Colon (tissue), 2 donors: ENCODE results near the gene ABCG1.
"Not testable (repeated sequence)": the region's sequence is repeated elsewhere in the genome, so short reads cannot be mapped to it uniquely, and the experiment has no call there.

Experiments used
- FAIRE-seq: peaks from 2 replicates; lab custom pipeline; 2012; peaks lifted over from hg19 to GRCh38; lab: Jason Lieb, UNC
- donor health status: control.
- donor health status: control.

The ABCG1 gene

GRCh38 chr21:42218836-42219605, at the start of gene ABCG1:
TSS of gene ABCG1 (plus strand) at chr21:42219140. CDS start at chr21:42219263, 123 bp downstream.
- FAIRE-seq = no peak

- FAIRE-seq = peak; percentile 76
Observed at GRCh38 chr21:42169758-42170157, 49.2 kb upstream of the ABCG1 start.

GRCh38 chr21:42171091-42172053, 47.6 kb upstream of the ABCG1 start:
- no peak for FAIRE-seq

- FAIRE-seq = no peak
Observed at GRCh38 chr21:42172596-42173483, 46.1 kb upstream of the ABCG1 start.

GRCh38 chr21:42174173-42174572, 44.8 kb upstream of the ABCG1 start:
- no peak for FAIRE-seq

GRCh38 chr21:42175110-42175710, 43.7 kb upstream of the ABCG1 start:
- no peak for FAIRE-seq

- FAIRE-seq = no peak
Observed at GRCh38 chr21:42176859-42177258, 42.1 kb upstream of the ABCG1 start.

GRCh38 chr21:42179316-42179715, 39.6 kb upstream of the ABCG1 start:
- FAIRE-seq = no peak

GRCh38 chr21:42180001-42180400, 38.9 kb upstream of the ABCG1 start:
- FAIRE-seq = not testable (repeated sequence)

- no peak for FAIRE-seq
Observed at GRCh38 chr21:42182713-42183371, 36.1 kb upstream of the ABCG1 start.

GRCh38 chr21:42183374-42184266, 35.3 kb upstream of the ABCG1 start:
- no peak for FAIRE-seq

- no peak for FAIRE-seq
Observed at GRCh38 chr21:42186591-42186990, 32.3 kb upstream of the ABCG1 start.

GRCh38 chr21:42187976-42188653, 30.8 kb upstream of the ABCG1 start:
- no peak for FAIRE-seq

- no peak for FAIRE-seq
Observed at GRCh38 chr21:42188663-42189062, 30.3 kb upstream of the ABCG1 start.

GRCh38 chr21:42189431-42189830, 29.5 kb upstream of the ABCG1 start:
- no peak for FAIRE-seq

- no peak for FAIRE-seq
Observed at GRCh38 chr21:42189860-42190485, 29.0 kb upstream of the ABCG1 start.

- no peak for FAIRE-seq
Observed at GRCh38 chr21:42190486-42190863, 28.5 kb upstream of the ABCG1 start.

GRCh38 chr21:42191064-42191463, 27.9 kb upstream of the ABCG1 start:
- no peak for FAIRE-seq
